IMR-90 (cell line): ENCODE results near the gene HIGD2A.

Experiments used
- BHLHE40 ChIP-seq: fragments of 150-350 bp; IDR thresholded peaks from 2 replicates; pipeline ENCODE4 v1.6.1; 2016; ENCODE audit warnings: mild to moderate bottlenecking, low read depth, low read length
- CEBPB ChIP-seq: IDR thresholded peaks from 2 replicates; pipeline ENCODE4 v1.6.1; 2012; ENCODE audit warnings: low read depth, low read length, improper control_type of control experiment
- CHD1 ChIP-seq: IDR thresholded peaks from 2 replicates; pipeline ENCODE4 v1.6.1; 2012; ENCODE audit warnings: low read depth, low read length, improper control_type of control experiment
- CTCF ChIP-seq: conservative IDR thresholded peaks from 2 replicates; pipeline ENCODE4 v1.5.1; 2012; ENCODE audit warnings: mild to moderate bottlenecking, low read depth, low read length, improper control_type of control experiment
- FOS ChIP-seq: fragments of 150-350 bp; IDR thresholded peaks from 2 replicates; pipeline ENCODE4 v1.6.1; 2016; ENCODE audit warnings: low read depth, low read length
- POLR2A ChIP-seq: IDR thresholded peaks from 2 replicates; pipeline ENCODE4 v1.6.1; 2012; ENCODE audit warnings: mild to moderate bottlenecking, low read depth, low read length
- SMC3 ChIP-seq: fragments of 150-350 bp; IDR thresholded peaks from 2 replicates; pipeline ENCODE4 v1.6.1; 2016; ENCODE audit warnings: low read depth, mild to moderate bottlenecking, antibody characterized with exemption, low read length, moderate library complexity
- TF ChIP-seq, protein P1 (sequence below): fragments of 150-350 bp; IDR thresholded peaks from 2 replicates; pipeline ENCODE4 v1.6.1; 2017; ENCODE audit warnings: mild to moderate bottlenecking, antibody characterized with exemption, low read length, low read depth

- no peak for TF ChIP-seq CEBPB
- TF ChIP-seq, protein P1, sequence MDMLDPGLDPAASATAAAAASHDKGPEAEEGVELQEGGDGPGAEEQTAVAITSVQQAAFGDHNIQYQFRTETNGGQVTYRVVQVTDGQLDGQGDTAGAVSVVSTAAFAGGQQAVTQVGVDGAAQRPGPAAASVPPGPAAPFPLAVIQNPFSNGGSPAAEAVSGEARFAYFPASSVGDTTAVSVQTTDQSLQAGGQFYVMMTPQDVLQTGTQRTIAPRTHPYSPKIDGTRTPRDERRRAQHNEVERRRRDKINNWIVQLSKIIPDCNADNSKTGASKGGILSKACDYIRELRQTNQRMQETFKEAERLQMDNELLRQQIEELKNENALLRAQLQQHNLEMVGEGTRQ, result no peak
- TF ChIP-seq CTCF, result no peak
- TF ChIP-seq POLR2A, result no peak
- TF ChIP-seq SMC3, result no peak
- no peak for TF ChIP-seq FOS
- no peak for TF ChIP-seq CHD1
- no peak for TF ChIP-seq BHLHE40
These were observed 8.7 kb upstream of the HIGD2A start for GRCh38 chr5:176379881-176380280.
